Choroid plexus epithelial cell (primary cell): ENCODE data around the gene LRCH2.

Experiments
- DNase-seq: peaks from one replicate; pipeline ENCODE4 v3.0.0-alpha.2; 2010; ENCODE audit warnings: low read depth
- H3K4me3 ChIP-seq: 2 replicates; pipeline ENCODE4 v1.5.1; 2011; ENCODE audit warnings: low read depth, mild to moderate bottlenecking, control low read depth, low read length, moderate library complexity
- CTCF ChIP-seq: conservative IDR thresholded peaks from 2 replicates; pipeline ENCODE4 v1.5.1; 2011; ENCODE audit warnings: low read depth, mild to moderate bottlenecking, control low read depth, inconsistent platforms, low read length, moderate library complexity

Gene LRCH2

GRCh38 chrX:115204040-115204439 is 29.9 kb downstream of the LRCH2 start:
- no peak for DNase-seq
- H3K4me3 ChIP-seq: no peak overlapping the region
- no peak for TF ChIP-seq CTCF

GRCh38 chrX:115192244-115192700 is 41.6 kb downstream of the LRCH2 start:
- no peak overlapping the region for H3K4me3 ChIP-seq
- no peak for TF ChIP-seq CTCF
- no peak for DNase-seq

DNA sequence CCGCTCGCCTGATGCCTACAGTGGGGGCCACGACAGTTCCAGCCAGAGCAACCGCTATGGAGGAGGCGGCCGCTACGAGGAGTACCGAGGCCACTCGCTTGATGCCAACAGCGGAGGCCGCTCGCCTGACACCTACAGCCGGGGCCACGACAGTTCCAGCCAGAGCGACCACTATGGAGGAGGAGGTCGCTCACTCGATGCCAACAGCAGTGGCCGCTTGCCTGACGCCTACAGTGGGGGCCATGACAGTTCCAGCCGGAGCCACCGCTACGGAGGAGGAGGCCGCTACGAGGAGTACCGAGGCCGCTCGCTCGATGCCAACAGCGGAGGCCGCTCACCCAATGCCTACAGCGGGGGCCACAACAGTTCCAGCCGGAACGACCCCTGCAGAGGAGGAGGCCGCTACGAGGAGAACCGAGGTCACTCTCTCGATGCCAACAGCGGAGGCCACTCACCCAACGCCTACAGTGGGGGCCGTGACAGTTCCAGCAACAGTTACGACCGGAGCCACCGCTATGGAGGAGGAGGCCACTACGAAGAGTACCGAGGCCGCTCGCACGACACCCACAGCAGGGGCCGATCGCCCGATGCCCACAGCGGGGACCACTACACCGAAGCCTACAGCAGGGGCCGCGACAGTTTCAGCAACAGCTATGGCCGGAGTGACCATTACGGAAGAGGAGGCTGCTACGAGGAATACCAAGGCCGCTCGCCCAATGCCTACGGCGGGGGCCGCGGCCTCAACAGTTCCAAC is 42.2 kb downstream of the LRCH2 start:
- no peak overlapping the region for H3K4me3 ChIP-seq
- no peak for TF ChIP-seq CTCF
- DNase-seq: no peak

DNA sequence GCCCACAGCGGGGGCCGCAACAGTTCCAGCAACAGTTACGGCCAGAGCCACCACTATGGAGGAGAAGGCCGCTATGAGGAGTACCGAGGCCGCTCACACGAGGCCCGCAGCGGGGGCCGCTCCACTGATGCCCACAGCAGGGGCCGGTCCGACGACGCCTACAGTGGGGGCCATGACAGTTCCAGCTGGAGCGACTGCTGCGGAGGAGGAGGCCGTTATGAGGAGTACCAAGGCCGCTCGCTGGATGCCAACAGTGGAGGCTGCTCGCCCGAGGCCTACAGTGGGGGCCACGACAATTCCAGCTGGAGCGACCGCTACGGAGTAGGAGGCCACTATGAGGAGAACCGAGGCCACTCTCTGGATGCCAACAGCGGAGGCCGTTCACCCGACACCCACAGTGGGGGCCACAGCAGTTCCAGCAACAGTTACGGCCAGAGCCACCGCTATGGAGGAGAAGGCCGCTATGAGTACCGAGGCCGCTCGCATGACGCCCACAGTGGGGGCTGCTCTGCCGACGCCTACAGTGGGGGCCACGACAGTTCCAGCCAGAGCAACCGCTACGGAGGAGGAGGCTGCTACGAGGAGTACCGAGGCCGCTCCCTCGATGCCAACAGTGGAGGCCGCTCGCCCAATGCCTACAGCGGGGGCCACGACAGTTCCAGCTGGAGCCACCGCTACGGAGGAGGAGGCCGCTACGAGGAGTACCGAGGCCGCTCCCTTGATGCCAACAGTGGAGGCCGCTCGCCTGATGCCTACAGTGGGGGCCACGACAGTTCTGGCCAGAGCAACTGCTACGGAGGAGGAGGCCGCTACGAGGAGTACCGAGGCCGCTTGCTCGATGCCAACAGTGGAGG is 43.0 kb downstream of the LRCH2 start:
- no peak for TF ChIP-seq CTCF

DNA sequence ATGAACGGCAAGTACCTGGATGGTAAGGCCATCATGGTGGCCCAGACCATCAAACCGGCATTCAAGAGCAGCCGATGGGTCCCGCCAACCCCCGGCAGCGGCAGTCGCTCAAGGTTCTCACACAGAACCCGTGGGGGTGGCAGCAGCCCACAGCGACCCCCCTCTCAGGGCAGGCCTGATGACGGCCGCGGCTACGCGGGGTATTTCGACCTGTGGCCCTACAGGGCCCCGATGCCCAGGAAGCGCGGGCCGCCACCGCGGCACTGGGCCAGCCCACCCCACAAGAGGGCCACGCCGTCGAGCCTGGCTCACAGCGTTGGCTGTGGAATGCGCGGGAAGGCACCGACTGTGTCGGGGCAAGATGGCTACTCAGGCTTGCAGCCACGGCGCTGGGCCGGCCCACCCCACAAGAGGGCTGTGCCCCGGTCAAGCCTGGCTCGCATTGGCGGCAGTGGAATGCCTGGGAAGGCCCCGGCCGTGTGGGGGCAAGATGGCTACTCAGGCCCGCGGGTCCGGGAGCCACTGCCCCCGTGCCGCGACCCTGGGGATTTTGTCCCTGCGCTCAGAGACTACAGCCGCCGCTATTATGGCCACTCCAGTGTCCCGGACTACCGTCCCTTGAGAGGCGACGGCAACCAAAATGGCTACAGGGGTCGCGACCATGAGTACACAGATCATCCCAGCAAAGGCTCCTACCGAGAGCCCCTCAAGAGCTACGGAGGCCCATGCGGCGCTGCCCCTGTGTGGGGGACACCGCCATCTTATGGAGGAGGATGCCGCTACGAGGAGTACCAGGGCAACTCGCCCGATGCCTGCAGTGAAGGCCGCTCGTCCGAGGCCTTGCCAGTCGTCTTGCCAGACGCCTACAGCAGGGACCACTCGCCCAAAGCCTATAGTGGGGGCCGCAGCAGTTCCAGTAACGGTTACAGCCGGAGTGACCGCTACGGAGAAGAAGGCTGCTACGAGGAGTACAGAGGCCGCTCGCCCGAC is 44.0 kb downstream of the LRCH2 start:
- no peak for DNase-seq
- no peak overlapping the region for H3K4me3 ChIP-seq
- TF ChIP-seq CTCF: no peak

More for the DNA sequence above, 43.0 kb downstream of the LRCH2 start:
- DNase-seq: no peak
- H3K4me3 ChIP-seq: no peak overlapping the region

- no peak for TF ChIP-seq CTCF
- DNase-seq: no peak
- no peak within 1 kb of the TSS for H3K4me3 ChIP-seq
Observed at GRCh38 chrX:115189110-115189509, 44.8 kb downstream of the LRCH2 start, which contains the start of gene RBMXL3. TSS of gene RBMXL3 (plus strand) at chrX:115189410. CDS start at chrX:115189442, 32 bp downstream.
